GM19043 (cell line): Measurements from ENCODE around the gene PRKN.

Experiments
- ATAC-seq: cut with Tn5 transposase; IDR thresholded peaks from one replicate; pipeline ENCODE4 v1.9.1; 2021; ENCODE audit warnings: low read depth; ENCODE audit not compliant: unreplicated experiment

PRKN gene

DNA sequence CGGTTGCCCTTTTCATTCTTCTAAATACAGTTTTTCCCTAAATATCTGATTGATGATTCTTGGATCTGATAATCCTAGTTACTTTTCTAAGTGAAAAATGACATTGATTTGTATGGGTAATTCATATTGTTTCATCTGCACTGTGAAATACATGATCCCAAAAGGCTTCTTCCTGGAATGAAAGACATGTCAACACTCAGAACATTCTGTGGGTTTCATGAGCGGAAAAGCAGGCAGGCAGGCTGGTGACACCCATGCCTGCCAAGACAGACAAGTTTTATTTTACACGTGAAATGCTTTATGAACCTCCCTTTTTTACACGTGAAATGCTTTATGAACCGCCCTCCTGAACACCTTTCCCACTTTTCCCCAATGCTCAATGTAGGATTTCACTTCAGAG is 105.0 kb downstream of the PRKN start:
- ATAC-seq: no peak

DNA sequence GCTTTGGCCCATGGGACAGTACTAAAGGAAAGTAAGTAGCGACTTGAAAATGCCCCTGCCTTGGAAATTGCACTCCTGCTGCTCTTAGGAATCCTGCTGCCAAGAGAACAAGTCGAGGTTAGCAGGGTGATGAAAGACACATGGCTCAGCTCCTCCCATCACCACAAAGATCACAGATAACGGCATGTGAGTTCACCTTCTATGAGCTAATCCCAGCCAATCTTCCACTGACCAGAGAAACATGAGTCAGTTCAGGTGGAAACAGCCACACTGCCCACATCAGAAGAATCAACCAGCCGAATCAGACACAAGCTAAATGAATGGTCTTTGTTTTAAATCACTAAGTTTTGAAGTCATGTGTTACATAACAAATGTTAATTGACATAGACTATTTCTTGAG is 106.3 kb downstream of the PRKN start:
- no peak for ATAC-seq

DNA sequence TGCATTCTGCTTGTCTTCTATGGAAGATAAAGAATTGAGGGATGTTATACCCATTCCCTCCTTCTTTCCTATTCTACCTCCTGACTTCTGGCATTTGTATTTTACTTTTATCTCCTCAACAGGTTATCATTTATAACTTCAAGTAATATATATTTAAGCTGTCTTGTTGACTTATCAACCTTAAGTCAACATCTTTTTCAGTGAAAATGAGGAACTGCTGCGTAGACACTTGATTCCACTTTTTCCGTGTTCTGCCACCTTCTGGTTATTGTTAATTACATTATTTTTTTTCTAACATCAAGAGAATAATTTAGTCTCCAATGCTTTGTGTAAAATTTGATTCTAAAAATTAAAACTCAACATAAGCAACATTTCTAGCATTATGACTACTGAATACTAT is 107.5 kb downstream of the PRKN start:
- ATAC-seq: no peak

DNA sequence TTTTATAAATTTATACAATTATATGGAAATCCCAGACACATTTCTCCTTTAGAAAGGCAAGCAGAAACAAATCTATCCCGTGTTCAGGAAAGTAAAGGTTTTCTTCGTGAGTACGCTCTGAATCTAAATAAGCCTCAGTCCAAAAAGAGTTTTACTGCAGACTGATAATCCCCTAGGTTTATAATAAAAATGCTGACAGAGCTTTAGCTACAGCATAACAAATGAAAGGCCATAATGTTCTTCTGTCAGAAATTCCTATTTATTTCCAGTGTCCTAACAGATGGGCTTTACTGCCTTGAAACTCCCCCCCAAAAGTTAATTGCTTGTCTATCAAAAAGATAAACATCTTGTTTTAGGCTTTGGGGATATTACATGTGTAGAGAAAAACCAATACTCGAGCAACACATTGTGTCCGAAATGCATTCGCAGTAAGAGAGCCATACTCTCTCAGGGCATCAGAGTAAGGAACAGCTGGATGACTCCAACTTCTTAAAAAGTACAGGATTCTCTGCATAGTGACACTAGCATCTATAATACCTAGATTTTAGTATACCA is 109.0 kb downstream of the PRKN start:
- no peak for ATAC-seq

DNA sequence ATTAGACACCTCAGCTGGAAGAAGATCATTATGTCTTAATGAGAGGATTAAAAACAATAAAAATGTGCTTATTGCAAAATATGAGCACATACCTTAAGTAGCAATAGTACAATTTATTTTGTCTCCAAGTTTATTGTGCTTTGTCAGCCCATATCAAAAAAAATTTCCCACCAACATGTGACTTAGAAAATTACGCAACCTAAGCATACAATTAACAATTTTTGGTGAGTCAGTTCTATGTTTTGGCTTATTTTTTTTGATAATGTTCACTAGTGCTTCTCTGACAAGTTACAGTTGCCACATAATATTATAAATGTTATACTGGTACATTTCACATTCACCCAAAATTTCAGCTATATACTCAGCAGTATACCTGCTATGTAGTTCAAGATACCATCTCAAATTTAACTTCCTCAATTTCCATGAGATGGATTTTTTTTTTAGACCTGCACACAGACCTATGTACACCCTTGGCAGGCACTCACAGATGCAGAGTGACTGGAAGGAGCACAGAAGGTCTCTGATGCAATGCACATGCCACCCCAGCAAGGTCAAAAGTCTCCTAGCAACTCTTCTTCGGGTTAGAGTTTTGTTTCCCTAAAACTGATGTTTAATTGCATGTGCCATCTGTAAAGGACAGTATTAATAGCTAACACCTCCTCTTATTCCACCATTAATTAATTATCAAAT is 112.4 kb downstream of the PRKN start:
- no peak for ATAC-seq

DNA sequence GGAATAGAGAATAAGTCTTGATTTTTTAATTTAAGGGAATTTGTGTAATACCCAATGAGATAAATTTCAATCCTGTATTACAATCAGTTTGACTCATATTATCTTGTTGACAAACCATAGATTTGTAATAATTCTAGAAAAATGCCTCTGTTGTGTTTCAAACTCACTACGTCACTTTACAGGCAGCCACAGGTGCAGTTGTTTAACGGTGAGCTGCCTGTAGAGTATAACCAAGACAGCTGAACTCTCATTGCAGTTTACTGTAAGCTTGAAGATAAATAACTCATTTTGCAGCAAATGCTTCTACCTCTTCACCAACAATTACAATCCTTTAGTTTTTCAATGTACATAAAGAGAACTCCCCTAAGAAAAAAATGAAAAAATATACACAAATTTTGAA is 114.3 kb downstream of the PRKN start:
- ATAC-seq: no peak

DNA sequence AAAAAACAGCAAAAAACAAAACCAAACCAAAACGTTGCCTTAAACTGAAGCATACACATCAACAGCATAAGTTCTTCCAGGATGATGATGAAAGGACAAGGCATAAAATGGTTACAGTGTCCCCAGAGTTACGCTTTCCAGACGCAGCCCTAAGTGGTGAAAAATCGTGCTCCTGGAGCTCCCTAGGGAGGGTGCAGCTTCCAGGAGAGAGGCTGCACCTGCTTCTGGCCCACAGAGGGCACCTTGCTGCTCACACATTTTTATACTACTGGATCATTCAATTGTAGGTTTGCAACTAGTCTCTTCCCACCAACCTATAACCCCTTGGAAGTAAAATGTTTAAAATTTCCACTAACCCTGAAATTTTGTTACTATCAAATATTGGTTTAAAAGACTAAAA is 115.0 kb downstream of the PRKN start:
- ATAC-seq: no peak

DNA sequence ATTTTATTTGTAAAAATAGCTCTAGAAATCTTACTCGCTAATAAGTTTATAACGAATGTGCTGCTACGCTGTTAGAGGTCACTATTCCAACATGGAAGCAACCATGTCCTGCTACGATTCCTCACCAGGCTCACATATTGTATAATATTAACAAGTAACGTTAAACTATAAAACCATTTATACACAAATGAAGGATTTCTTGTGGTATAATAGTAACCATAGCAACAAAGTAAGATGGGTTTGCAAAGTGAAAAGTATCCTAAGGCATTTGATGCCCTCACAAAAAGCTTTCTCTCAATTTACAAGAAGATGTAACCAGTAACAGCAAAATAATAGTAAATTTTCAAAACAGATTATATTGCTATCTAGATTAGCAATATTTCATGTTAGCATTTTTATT is 117.2 kb downstream of the PRKN start:
- ATAC-seq: no peak

DNA sequence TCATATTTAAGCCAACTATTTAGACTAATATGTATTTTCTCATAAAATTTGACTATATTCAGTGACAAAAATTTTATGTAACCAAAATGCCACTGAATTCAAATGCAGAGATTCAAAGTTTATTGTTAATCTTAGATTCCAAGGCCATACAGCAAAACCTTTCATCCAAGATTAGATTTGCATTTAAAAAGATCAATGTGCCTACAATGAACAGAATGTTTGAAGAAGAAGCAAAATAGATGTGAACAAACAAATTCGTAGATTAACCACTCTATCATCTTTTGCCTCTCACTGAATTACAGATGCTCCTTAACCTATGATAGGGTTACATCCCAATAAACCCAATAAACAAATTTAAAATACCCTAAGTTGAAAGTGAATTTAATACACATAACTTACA is 121.7 kb downstream of the PRKN start:
- no peak for ATAC-seq

DNA sequence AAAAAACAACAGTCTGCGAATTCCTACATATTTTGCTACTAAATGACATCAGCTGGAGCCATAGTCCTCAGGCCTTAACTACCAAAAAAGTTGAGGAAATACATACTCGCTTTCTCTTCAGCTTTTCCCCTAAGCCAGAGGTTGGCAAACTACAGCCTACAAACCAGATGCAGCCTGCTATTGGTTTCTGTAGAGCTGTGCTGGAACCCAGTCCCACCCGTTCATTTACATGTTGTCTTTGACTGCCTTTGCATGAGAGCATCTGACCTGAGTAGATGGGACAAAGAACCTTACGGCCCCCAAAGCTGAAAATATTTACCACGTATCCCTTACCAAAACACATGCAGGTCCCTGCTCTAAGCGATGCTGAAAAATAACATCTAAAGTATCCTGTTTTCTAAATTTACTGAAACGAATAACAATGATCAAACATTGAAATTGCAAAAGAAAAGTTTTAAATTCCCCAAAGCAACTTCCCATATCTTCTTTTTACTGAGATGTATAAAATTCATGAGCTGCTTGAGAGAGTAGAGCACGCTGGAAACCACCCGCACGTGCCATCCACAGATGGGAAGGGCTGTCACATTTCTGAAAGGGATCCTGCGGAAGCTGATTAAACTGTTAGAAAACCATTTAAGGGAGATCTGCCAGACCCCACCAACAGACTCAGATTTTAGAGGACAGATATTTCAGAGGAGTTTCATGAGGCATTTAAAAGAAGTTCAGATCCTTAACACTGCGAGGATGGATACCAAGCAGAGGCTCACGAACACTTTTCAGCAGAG is 124.1 kb downstream of the PRKN start:
- no peak for ATAC-seq

DNA sequence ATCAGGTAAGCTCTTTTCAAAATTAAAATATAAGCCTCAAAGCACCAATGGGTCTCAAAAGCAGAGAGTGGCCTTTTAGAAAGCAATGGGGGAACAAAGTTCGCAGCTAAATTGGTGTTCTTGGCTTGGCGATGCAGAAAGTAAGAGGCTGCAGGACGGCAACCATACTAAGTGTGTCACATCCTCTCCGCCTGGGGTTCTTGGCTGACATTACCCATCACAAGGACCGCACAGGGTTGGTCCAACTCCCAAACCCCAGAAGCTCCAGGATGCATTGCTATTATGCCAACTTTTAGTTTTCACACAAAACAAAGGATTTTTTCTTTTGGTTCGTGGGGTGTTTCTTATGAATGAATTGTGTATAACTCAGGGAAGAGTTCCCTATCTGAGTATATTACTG is 124.8 kb downstream of the PRKN start:
- no peak for ATAC-seq

DNA sequence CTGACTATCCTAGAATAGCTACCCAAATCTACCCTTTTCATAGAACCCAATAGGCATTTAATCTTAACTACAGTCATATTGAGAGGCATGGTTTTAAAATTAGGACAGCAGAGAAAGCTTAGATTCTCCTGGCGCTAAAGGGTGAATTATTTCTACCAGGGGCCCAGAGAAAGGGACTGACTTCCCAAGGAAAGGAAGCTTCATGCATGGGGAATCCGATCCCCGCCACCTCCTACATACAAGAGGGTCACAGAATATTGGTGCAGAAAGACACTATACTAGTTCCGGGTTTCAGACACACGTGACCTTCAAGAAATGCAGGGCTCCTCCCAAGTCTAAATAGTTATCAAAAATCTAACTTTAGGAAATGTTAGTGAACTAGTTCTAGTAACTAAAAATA is 130.9 kb downstream of the PRKN start:
- no peak for ATAC-seq

DNA sequence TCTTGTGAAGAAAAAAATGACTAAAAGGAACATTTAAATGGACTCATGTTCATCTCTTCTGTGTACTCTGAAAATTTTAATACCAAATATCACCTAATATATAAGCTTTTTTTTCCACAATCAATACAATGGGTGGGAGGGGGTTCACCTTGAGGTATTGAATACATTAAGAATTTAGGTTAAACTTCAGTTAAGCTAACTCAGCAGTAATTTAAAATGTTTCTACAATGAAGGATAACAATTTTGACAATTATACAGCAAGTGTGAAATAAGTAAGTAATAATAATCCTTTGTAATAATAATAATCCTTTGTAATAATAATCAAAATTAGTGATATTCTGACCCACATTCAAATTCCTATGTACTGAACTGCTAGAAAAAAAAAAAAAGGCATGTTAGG is 136.0 kb downstream of the PRKN start:
- no peak for ATAC-seq

DNA sequence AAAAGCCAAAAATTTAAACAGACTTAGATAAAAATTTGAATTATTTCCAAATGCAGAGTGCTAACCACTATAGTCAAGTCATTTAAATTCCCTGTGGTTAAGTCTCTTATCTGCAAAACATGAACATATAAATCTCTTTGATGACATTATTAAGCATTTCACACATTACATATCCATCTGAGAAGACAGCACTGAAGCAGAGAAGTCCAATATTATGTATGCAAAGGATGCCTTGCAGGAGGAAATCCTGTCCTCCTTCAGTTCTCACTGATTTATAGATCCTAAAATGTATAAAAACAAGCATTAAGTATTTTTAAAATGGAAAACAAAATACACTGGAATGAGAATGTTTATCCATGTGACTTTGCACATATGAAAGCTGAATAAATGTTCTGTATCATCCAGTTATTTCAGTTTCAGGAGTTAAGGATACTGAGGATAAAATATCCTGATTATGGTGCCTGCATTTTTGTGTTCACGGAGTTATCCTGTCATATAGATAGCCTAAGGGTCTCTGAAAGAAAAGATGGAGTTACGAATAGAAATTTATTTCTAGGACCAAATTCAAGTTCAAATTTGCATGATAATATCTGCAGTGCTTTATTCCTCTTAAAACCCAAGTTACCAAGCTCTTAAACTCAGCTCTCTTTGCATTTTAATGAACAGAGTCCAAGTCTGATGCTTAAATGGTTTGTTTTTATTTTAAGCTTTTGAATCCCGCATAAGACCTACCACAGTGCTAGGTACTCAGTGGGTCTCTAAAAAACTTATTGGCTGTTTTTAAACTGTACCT is 145.4 kb downstream of the PRKN start:
- no peak for ATAC-seq

DNA sequence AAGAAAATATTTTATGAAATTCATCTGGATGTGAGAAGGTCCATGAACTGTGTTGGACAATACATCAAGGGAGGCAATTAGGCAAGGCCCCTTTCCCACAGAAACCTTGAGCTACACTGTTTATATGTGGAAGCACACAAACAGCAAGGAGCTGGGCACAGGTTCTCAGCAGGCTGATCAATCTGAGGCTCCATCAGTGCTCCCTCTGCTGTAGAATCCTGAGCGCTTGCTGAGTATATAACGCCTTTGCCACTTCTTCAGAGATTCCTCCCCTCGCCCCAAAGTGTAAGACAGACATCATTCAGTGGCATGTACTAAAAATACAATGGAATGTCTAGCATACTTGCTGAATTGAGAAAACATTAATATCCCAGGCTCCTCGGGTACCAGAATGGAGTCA is 146.9 kb downstream of the PRKN start:
- no peak for ATAC-seq

DNA sequence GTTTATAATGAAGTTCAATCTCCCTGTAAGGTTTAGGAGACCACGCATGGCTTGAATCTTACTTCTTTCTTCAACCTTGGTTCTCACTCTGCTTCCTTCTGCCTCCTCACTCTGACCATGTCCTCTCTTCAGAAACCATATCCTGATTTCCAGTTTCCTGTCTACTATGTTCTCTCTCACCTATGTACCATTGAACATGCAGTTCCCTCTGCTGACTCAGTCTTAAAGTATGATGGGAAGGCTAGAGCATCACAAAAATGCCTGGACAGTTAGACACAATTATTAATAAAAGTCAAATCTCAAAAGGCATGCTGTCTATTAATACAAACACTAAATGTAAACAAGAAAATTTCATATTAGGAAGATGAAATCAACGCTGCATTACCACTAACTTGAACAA is 151.6 kb downstream of the PRKN start:
- ATAC-seq: no peak

DNA sequence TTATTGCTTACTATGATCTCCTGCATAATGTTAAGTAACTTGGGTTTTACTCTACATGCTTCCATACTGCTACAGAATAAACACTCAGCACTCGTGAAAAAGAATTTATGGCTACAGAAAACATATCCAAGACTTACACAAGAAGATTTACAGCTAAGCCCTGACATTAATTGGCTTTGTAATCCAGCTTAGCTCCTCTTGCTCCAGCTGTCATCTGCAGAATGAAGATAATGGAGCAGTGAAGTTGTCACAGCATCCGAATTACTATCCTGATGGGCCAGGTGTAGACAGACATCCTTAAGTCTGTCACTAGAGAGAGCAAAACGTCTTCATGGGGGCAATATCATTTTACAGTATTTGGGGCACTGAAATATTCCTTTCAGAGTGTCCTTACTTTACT is 155.3 kb downstream of the PRKN start:
- no peak for ATAC-seq

DNA sequence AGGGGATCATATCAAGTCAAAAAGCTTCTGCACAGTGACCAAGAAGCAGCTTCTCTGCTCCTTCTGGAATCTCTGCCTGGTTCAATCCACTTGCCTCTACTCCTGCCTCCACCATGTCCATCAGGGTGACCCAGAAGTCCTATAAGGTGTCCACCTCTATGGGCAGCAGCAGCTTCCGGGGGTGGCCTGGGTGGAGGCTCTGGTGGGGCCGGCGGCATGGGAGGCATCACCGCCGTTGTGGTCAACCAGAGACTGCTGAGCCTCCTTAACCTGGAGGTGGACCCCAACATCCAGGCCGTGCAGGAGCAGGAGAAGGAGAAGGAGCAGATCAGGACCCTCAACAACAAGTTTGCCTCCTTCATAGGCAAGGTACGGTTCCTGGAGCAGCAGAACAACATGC is 159.3 kb downstream of the PRKN start:
- ATAC-seq: no peak

DNA sequence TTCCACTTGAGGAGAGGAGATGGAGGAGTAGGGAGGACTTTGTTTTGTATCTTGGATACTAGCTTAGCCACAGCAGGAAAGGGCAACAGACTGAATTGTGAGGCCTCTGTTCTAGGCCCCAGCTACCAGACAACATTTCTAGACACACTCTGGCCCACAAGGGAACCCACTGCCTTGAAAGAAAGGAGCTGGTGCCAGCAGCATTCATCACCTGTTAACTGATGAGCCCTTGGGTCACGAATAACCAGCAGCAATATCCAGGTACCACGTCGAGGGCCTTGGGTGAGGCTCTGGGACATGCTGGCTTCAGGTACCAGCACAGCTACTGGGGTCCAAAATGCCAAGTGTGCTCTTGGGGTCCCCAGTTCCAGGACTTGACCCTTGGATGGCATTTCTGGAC is 165.5 kb downstream of the PRKN start:
- no peak for ATAC-seq

DNA sequence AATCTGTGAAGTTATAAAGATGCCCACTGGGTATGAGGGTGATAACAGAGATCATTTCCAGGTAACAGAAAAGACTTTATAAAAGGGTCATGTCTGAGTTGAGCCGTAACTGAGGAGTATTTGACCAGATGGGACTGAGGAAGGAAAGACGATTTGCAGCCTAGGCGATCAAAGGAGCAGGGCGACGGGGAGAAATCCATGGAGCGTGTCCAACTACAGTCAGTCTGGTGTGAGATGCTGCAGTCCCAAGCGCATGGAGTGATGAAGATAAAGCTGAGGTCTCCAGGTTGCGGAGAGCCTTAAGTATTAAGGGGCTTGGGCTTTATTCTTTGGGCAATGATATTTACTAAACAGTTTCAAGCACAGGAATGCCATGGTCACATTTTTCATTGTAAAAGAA is 166.7 kb downstream of the PRKN start:
- ATAC-seq: no peak

DNA sequence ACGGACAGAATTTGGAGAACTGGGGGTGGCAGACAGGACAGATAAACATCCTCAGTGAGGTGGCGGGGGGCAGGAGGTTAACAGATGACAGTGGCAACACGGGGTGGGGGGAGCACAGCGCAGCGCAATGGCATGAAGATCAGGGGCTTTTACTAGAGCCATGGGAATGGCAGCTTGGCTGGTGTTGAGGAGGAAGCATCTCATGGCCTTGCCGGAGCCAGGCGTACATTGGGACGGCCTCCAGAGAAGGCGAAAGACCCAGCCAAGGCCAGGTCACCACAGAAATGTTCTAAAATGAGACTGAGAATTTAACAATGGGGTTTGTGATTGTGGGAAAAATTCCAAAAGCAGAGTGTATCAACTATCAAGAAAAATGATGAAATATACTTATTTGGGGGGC is 173.0 kb downstream of the PRKN start:
- no peak for ATAC-seq
